ENCODE measurements around the gene SLC35F4. TPM values are rescaled to one million over a fixed set of nuclear protein-coding genes. Genes with fewer than 3 reads are reported as not detected.

The SLC35F4 gene
- polyA plus RNA-seq, 1 donor from 2014 or later = 21.0 TPM

DNA sequence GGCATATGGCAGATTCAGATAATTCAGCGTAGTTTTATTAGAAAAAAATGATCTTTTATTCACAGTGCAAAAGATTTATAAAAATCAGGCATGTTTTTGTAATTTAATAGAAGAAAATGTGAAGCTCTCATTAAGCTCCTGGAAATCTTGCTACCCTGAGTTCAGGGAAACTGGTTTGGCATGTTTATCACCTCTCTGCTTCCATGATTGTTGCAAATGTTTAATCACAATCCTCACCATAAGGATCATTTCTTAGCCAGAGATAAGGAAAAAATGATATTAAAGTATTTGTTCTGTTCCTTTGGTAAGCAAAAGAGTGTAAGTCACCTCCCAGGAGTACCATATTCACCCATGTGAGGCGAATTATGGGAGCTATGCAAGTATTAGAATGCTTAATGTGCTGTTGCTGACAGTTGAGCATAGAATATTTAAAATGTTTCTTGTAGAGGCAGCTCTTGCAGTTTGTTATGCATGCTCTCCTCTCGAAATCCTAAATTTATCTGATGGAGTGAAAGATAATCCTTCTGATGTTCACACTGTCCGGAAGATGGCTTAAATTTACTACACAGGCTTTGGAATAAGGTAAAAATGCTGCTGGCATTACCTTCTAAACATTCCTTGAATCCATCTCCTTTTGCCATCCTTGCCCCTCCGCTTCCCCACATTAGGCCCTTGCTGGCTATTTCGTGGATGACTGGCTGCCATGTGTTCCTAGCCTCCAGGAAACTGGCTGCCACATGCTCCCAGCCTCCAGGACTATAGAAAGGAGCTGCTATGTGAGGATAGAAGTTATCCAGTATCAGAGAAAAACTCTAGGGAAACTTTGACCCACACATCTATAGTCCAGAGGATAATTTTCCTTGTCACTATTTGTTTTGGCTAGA is 256.5 kb downstream of the SLC35F4 start:
- Histone ChIP-seq H3K9me3 (ENCODE audit: low read length) (no peaks in the 10 kb centered on the region), H3F3A (ENCODE audit: insufficient read depth, low read length, poor library complexity, severe bottlenecking) (no peaks in the 10 kb centered on the region), H3K9ac (ENCODE audit: low read length) (no peak overlapping the region), H4K20me1 (ENCODE audit: insufficient read depth) (no peaks in the 10 kb centered on the region), H3K9me2 (ENCODE audit: insufficient read depth, low read length) (no peaks in the 10 kb centered on the region), H3K36me3 (ENCODE audit: insufficient read depth, low read length) (no peaks in the 10 kb centered on the region), H3K27me3 (ENCODE audit: insufficient read depth, low read depth, low read length) (no peaks in the 10 kb centered on the region), H3K4me2 (ENCODE audit: low read length) (no peak overlapping the region), H3K27ac (ENCODE audit: low read length) (no peak overlapping the region), H2AFZ (ENCODE audit: low read depth, low read length) (no peak overlapping the region), H3K79me2 (replicated peaks; ENCODE audit: insufficient read depth, low read length) (no peaks in the 10 kb centered on the region), H3K4me3 (ENCODE audit: low read length) (no peak overlapping the region)
- no peak for TF ChIP-seq POLR2AphosphoS5 (IDR thresholded peaks at IDR 0.05)
- no peak for TF ChIP-seq TAF1 (IDR thresholded peaks at IDR 0.05; ENCODE audit: low read depth)
- no peak for TF ChIP-seq RAD21 (conservative IDR thresholded peaks at IDR 0.05)
- TF ChIP-seq, protein P1, sequence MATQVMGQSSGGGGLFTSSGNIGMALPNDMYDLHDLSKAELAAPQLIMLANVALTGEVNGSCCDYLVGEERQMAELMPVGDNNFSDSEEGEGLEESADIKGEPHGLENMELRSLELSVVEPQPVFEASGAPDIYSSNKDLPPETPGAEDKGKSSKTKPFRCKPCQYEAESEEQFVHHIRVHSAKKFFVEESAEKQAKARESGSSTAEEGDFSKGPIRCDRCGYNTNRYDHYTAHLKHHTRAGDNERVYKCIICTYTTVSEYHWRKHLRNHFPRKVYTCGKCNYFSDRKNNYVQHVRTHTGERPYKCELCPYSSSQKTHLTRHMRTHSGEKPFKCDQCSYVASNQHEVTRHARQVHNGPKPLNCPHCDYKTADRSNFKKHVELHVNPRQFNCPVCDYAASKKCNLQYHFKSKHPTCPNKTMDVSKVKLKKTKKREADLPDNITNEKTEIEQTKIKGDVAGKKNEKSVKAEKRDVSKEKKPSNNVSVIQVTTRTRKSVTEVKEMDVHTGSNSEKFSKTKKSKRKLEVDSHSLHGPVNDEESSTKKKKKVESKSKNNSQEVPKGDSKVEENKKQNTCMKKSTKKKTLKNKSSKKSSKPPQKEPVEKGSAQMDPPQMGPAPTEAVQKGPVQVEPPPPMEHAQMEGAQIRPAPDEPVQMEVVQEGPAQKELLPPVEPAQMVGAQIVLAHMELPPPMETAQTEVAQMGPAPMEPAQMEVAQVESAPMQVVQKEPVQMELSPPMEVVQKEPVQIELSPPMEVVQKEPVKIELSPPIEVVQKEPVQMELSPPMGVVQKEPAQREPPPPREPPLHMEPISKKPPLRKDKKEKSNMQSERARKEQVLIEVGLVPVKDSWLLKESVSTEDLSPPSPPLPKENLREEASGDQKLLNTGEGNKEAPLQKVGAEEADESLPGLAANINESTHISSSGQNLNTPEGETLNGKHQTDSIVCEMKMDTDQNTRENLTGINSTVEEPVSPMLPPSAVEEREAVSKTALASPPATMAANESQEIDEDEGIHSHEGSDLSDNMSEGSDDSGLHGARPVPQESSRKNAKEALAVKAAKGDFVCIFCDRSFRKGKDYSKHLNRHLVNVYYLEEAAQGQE (IDR thresholded peaks at IDR 0.05; ENCODE audit: borderline replicate concordance) = no peak
- TF ChIP-seq EZH2 (IDR thresholded peaks at IDR 0.05; ENCODE audit: borderline replicate concordance, insufficient read depth, low read length, poor library complexity, severe bottlenecking) = no peak
- TF ChIP-seq, protein P2, sequence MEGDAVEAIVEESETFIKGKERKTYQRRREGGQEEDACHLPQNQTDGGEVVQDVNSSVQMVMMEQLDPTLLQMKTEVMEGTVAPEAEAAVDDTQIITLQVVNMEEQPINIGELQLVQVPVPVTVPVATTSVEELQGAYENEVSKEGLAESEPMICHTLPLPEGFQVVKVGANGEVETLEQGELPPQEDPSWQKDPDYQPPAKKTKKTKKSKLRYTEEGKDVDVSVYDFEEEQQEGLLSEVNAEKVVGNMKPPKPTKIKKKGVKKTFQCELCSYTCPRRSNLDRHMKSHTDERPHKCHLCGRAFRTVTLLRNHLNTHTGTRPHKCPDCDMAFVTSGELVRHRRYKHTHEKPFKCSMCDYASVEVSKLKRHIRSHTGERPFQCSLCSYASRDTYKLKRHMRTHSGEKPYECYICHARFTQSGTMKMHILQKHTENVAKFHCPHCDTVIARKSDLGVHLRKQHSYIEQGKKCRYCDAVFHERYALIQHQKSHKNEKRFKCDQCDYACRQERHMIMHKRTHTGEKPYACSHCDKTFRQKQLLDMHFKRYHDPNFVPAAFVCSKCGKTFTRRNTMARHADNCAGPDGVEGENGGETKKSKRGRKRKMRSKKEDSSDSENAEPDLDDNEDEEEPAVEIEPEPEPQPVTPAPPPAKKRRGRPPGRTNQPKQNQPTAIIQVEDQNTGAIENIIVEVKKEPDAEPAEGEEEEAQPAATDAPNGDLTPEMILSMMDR (IDR thresholded peaks at IDR 0.05; ENCODE audit: poor library complexity, severe bottlenecking) = no peak
- TF ChIP-seq EP300 (conservative IDR thresholded peaks at IDR 0.05; ENCODE audit: poor library complexity, severe bottlenecking) = no peak

DNA sequence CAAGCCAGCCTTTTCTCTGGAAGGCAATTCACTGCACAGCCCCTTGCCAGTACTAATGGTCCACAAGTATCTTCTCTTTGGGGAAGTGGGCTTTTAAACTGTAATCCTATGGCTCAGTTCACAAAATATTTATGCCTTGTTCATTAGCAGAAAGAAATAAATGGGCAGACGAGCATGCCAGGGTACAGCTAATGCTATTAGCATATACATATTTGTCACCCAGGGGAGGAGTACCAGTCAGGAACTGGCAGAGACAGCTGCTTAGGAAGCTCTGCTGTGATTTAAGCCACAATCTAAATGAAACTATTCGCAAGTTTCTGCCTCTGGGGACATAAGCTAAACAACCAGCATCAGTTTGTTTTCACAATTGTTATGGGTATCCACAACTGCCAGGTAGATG is 258.8 kb downstream of the SLC35F4 start:
- Histone ChIP-seq H2AFZ (ENCODE audit: low read depth, low read length) (no peak overlapping the region), H3K27me3 (ENCODE audit: insufficient read depth, low read depth, low read length) (no peaks in the 10 kb centered on the region), H3K79me2 (replicated peaks; ENCODE audit: insufficient read depth, low read length) (no peaks in the 10 kb centered on the region), H3F3A (ENCODE audit: insufficient read depth, low read length, poor library complexity, severe bottlenecking) (no peaks in the 10 kb centered on the region), H3K4me3 (ENCODE audit: low read length) (no peak overlapping the region), H3K9ac (ENCODE audit: low read length) (no peak overlapping the region), H4K20me1 (ENCODE audit: insufficient read depth) (no peaks in the 10 kb centered on the region), H3K9me2 (ENCODE audit: insufficient read depth, low read length) (no peaks in the 10 kb centered on the region), H3K36me3 (ENCODE audit: insufficient read depth, low read length) (no peaks in the 10 kb centered on the region), H3K9me3 (ENCODE audit: low read length) (no peaks in the 10 kb centered on the region), H3K27ac (ENCODE audit: low read length) (no peak overlapping the region), H3K4me2 (ENCODE audit: low read length) (no peak overlapping the region)
- TF ChIP-seq RAD21 (conservative IDR thresholded peaks at IDR 0.05) = no peak
- TF ChIP-seq EZH2 (IDR thresholded peaks at IDR 0.05; ENCODE audit: borderline replicate concordance, insufficient read depth, low read length, poor library complexity, severe bottlenecking) = no peak
- no peak for TF ChIP-seq TAF1 (IDR thresholded peaks at IDR 0.05; ENCODE audit: low read depth)

Measured in neural cell (in vitro differentiated cells).